ENCODE data around the gene B3GAT1.

GRCh38 chr11:134452026-134452837 is 40.2 kb upstream of the B3GAT1 start:
- TF ChIP-seq POLR2A (IDR thresholded peaks at IDR 0.05; ENCODE audit: low read length) (no peak), GATA1 (IDR thresholded peaks at IDR 0.05; ENCODE audit: low read depth, low read length) (no peak)

Data from erythroblast (primary cell).